ENCODE results near the gene MRTO4. TPM values are rescaled to one million over a fixed set of nuclear protein-coding genes. Genes with fewer than 3 reads are reported as not detected.

MRTO4 gene
- total RNA-seq, result 16.4 and 17.4 TPM in 2 replicates

GRCh38 chr1:19251305-19252196, at the start of gene MRTO4, which contains the start of gene EMC1:
MRTO4 (plus strand) TSS chr1:19251805; CDS start chr1:19251836, 31 bp downstream.
EMC1 (minus strand) TSS chr1:19251524; CDS start chr1:19251509, 15 bp downstream.

GRCh38 chr1:19209990-19210771, 41.4 kb upstream of the MRTO4 start, which contains the start of gene UBR4:
UBR4 (minus strand) TSS chr1:19210266; CDS start chr1:19210248, 18 bp downstream.

GRCh38 chr1:19288324-19289241, 37.0 kb downstream of the MRTO4 start, which contains the start of gene AKR7A3:
AKR7A3 (minus strand) TSS chr1:19288770; CDS start chr1:19288709, 61 bp downstream.

Small RNA genes lying within 50 kb of the gene (small RNA-seq; reads per million reads assigned to genes)
- not detected for gene RNU6-1099P

Other genes with a start within 250 kb of the MRTO4 start
- gene UBR4, start 41.5 kb upstream of the MRTO4 start, total RNA-seq, result 137 and 181 TPM in 2 replicates
- 69.8 and 71.9 TPM in 2 replicates for gene EMC1, start 281 bp upstream of the MRTO4 start, total RNA-seq
- 0.85 and 1.1 TPM in 2 replicates for gene AKR7A3, start 37.0 kb downstream of the MRTO4 start, total RNA-seq
- 69.8 and 87.4 TPM in 2 replicates for gene AKR7A2, start 60.3 kb downstream of the MRTO4 start, total RNA-seq
- 24.2 and 25.6 TPM in 2 replicates for gene SLC66A1, start 60.5 kb downstream of the MRTO4 start, total RNA-seq
- gene CAPZB, start 233.7 kb downstream of the MRTO4 start, total RNA-seq, result 186 and 205 TPM in 2 replicates